Hematopoietic multipotent progenitor cell treated with erythropoietin and hydrocortisone succinate and interleukin-3 and kit ligand, for 8 days (in vitro differentiated cells): Measurements from ENCODE around the gene MXI1.
"Not testable (repeated sequence)": the region's sequence is repeated elsewhere in the genome, so short reads cannot be mapped to it uniquely, and the experiment has no call there.

Experiments
- DNase-seq: peaks from one replicate; pipeline ENCODE4 v3.0.0-alpha.2; 2015

MXI1 gene

DNA sequence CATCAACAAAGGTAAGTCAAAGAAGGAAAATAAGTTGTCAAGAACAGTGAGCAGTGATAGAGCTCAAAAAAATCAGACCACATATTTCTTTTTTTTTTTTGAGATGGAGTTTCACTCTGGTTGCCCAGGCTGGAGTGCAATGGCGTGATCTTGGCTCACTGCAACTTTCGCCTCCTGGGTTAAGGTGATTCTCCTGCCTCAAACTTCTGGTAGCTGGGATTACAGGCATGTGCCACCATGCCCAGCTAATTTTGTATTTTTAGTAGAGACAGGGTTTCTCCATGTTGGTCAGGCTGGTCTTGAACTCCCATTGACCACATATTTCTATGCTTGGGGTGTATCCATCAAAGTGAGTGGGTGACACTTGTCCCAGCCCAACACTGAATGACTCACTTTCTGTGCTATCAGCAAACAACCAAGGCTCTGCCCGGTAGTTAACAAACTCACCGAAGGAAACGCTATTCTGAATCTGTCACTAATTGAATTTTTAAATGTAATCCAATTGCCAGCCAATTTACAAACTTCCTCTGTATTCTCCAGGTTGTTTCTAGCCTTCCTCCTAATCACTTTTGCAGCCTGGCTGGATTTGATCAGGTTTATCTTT, 116.9 kb downstream of the MXI1 start:
- no peak for DNase-seq

DNA sequence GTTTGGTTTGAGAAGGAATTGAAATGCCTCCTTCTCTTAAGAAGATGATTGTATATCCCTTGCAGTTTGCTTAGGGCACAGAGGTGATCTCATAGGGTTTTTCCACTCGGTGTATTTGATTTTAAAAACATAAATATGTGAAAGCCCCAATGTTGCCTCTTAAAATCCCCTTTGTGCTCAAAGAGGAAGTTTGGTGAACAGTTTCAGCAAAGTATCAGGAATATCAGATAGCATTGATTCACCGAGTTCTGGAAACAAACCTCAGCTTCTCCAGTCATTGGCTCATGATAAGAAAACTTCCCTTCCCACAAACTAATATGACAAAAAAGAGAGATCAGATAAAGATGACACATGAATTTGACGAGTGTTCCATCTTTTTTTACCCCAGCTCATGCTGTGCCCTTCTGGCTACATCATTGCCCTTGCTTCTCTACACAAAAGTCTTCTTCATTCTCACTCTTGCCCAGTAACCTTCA, 117.4 kb downstream of the MXI1 start:
- no peak for DNase-seq

DNA sequence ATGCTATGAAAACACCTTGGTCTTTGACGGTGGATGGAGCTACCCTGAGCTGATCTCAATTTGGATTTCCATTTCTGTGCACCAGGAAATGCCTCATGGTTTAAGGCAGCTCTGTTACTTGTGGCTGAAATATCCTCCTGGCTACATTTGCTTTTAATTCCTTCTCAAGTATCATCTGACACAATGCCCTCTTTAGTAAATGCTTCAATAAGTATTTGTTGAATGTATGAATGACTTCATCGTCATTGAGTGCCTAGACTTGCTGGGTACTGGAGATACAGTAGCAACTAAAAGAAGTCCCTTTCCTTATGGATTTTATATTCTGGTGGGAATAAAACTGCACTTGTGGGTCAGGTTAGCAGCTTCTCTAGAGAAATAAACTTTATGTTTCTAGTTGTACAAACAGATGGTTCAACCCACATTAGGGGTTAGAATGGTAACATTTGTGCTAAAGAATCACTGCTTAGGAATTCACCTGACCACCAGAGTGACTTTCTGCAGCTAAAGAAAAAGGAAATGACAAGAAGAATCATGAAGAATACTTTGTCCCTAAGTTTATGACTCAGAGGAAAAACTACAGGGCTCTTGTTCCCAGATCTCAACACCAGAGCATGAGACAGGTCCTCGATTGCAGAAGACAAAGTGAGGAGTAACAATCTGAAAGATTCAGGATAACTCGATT, 119.1 kb downstream of the MXI1 start:
- no peak for DNase-seq

DNA sequence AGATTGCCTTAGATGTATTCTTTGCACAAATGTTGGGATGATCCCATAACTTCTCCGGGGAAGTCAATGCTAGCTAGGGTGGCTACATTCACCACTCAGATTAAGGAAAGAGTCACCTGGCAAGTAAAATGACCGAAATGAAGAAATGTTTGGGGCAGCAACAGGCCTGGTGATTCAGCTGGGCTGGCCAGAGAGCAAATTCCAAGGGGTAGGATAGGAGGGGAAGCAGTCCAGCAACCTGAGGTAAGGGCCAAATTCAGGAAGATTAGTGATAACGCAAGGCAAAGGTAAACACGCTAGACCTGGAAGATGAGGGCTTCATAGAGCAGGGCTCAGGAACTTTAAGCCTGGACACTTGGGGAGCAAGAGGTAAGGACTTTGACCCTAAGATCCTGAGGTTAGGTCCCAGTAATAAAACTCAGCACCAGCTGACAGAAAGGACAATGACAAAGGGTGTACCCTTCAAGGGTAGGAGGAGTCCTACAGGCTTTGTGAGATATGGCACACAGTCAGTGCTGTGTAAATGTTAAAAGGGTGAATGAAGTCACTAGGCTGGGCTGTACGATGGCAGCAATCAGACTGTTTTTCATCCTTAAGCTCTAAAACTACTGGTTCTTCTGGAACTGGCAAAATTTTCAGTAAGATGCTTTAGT, 120.0 kb downstream of the MXI1 start:
- DNase-seq = no peak

DNA sequence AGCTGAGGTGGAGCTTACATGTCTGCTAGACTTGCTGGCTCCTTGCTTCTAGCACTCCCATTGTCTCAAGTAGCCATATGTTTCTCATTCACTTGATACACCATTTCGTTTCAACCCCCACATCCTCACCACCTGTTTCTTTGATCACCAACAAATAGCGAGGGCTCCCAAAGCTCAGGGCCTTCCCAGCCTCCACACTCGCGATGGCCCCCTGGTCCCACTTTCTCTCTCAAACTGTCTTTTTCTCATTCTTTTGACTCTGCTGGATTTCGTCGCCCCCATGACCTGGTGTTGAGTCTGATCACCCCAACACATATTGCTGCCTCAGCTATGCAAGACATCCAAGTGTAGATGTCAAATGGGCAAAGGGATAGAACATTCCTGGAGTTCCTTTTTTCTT, 123.3 kb downstream of the MXI1 start:
- no peak for DNase-seq

DNA sequence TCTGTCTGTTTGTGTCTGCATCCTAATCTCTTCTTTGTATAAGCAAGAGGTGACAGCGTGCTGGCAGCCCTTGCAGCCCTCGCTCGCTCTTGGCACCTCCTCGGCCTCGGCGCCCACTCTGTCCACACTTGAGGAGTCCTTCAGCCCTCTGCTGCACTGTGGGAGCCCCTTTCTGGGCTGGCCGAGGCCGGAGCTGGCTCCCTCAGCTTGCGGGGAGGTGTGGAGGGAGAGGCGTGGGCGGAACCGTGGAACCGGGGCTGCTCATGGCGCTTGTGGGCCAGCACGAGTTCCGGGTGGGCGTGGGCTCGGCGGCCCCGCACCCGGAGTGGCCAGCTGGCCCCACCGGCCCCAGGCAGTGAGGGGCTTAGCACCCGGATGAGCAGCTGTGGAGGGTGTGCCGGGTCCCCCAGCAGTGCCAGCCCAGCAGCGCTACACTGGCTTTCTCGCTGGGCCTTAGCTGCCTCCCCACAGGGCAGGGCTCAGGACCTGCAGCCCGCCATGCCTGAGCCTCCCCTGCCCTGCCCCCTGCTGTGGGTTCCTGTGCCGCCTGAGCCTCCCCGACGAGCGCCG, 123.9 kb downstream of the MXI1 start:
- DNase-seq = not testable (repeated sequence)

DNA sequence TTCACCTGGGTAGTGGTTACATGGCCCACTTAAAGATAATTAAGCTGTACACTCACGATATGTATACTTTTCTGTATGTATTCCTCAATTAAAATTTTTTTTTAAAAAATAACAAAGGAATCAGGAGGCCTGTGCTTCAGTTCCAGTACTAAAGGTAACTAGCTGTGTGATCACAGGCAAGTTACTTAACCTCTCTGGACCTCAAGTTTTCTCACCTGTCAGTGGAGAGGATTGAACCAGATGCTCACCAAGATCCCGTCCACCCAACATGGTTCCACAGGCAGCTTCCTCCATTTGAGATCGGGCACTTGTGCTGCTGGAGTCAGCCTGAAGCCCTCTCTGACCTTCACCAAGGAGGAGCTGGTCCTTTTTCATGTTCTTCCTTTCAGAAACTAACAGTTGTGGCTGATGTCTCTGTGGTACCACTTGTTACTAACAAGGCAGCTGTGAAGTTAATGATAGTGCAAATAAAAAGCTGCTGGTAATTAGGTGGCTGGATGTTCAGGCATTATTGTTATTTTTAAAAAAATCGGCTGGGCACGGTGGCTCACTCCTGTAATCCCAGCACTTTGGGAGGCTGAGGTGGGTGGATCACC, 126.8 kb downstream of the MXI1 start:
- DNase-seq = no peak

DNA sequence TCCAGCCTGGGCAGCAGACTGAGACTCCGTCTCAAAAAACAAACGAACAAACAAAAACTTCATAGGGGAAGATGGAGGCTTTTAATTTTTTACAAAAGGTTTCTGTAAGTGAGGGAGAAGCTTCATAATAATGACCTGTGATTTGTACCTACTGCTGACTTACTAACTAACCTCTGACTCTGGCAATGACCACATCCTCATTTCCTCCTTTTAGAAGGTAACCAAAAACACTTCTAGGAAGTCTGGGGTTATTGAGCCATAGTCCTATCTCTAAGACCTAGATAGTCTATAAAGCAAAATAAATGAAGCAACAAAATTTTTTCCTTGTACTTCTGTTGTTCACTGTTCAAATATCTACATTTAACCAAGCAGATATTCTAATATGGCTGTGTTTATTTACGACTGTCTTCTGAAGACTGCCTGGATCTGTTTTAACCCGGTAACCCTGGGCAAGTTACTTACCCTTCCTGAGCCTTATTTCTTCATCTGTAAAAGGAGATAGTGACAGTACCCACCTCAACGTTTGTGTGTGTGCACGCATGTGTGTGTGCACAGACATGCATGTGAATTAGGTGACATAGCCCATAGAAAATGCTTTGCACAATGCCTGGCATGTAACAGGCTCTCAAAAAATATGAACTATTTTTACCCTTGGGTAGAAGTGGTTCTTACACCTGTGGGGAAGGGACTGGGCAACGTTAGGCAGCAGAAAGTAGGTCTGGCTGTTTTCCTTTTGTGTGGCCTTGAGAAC, 128.1 kb downstream of the MXI1 start:
- DNase-seq = no peak

DNA sequence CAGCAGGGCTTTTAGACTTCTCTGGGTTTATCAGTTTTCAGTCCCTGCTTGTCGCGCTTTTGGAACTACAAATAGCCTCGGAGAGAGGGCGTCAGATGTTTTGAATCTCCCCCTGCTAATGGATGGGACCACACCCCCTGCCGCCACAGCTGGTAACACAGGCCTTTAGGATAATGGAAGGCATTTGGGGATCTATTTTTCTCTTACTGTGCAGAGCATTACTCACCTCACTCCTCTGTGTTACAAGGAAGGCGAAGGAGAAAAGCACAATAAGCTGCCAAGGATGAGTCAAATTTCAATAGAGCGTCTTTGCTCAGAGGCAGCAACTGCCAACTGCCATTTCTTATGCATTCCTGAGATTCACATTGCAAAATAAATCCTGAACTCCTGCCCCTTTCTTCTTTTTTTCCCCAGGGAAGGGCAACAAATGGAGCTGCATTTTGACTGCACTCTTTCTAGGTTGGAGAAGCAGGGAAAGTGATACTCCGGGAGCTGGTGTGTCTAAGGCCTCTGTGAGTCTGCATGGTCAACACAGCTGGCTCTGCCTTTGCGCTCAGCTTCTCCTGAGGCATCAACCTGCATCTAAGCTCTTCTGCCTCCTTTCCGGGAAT, 128.8 kb downstream of the MXI1 start:
- no peak for DNase-seq
